HG02973 (cell line): ENCODE measurements around the gene PFKFB4.

Experiments
- ATAC-seq: cut with Tn5 transposase; IDR thresholded peaks from one replicate; pipeline ENCODE4 v1.9.1; 2021; ENCODE audit warnings: moderate library complexity; ENCODE audit not compliant: unreplicated experiment

PFKFB4 gene

DNA sequence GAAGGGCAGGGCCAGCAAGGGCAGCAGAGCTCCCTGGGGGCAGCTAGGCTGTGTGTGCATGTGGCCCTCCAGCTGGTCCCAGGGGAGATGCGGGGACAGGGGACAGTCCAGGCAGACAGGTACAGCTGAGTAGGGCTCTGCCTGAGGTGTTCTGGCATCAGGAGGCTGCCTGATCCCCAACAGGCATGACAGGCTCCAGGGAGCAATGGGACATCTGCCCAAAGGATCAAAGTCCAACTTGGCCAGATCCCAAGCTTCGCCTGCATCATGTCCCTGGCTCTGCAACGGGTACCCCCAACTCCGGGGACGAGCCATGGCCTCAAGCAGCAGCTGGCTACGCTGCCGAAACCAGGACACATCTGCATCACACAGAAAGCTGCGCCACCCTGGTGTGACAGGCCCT is 88.3 kb downstream of the PFKFB4 start:
- ATAC-seq: no peak
